ENCODE data around the gene MDGA2.

- TF ChIP-seq CTCF (IDR thresholded peaks at IDR 0.05 in 2 of 3, conservative IDR thresholded peaks at IDR 0.05 in 1 of 3; ENCODE audit: borderline replicate concordance in 1 of 3, insufficient read depth in 1 of 3, low read depth in 2 of 3, low read length in 2 of 3) (no peak), YY1 (IDR thresholded peaks at IDR 0.05; ENCODE audit: extremely low read depth, insufficient replicate concordance, low read depth, low read length) (no peak)
Observed at GRCh38 chr14:46999661-47000060, 675.7 kb downstream of the MDGA2 start.
